DMS53 treated with DMSO at 0.1 percent for 48 hours (cell line): Measurements from ENCODE around the gene XAGE3.
"Not testable (repeated sequence)": the region's sequence is repeated elsewhere in the genome, so short reads cannot be mapped to it uniquely, and the experiment has no call there.

Experiments
- DNase-seq: peaks from one replicate; lab custom pipeline; 2025; ENCODE audit not compliant: unreplicated experiment; lab: John Stamatoyannopoulos, UW

Gene XAGE3

GRCh38 chrX:52843619-52844018, 24.3 kb downstream of the XAGE3 start:
- not testable (repeated sequence) for DNase-seq

GRCh38 chrX:52839137-52839536, 28.7 kb downstream of the XAGE3 start:
- no peak for DNase-seq

DNA sequence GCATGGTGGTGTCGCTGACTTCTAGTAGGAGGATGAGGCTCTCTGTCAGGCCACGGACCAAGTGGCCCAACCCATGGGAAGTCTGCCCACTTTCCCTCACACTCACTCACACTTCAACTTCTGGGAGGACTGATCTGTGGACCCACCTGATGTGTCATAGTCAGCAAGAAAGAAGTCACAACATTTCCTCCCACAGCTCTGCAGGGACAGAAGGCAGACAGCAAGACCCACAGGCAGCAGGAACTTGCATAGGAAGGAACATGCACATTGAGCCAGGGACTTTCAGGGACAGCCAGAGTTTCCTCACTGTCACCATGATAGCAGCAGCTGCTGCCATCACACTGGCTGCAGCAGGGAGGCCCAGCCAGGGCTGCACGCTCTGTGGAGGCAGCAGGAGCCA, 37.3 kb downstream of the XAGE3 start:
- no peak for DNase-seq

GRCh38 chrX:52824608-52825007, 43.3 kb downstream of the XAGE3 start:
- no peak for DNase-seq

DNA sequence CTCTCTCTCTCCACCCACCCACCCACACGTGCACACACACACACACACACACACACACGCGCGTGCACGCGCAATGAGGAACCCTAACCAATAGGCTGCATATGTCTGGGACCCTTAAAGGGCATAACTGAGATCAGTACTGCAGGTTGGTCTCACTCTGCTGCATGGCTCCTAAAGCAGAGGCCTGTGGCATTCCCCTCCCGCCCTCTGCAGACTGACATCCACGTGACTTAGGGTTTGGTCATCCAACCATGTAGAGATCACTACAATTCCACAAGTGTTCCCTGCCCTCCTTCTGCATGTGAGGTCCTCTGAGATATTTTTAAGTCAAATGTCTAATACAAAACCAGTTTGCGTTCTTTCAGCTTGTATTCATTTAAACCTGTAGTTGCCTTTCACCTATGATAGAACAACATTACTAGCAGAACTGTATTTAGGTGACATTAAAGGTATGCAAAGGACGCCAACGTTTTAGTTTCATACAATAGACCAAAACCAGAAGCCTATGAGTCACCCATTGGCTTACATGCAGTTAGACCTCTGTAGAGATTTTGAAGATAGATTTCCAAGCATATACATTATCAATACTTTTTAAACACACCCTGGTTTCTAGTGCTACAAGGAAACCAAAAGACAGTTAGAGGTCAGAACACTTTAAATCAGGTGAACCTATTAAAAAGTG, 46.7 kb downstream of the XAGE3 start:
- DNase-seq, result no peak

GRCh38 chrX:52819788-52820187, 48.1 kb downstream of the XAGE3 start:
- no peak for DNase-seq
